HL-60/S4 treated with phorbol 12-myristate 13-acetate at 8.2 ng/mL for 4 days and 3 days (cell line): Measurements from ENCODE around the gene MGP.

Experiments used
- in situ Hi-C: fragments of 300-500 bp; cut with MboI; formaldehyde crosslinking; loops from 2 replicates; pipeline ENCODE4 v1.15.0; 2022; ENCODE audit warnings: low sequenced_read_pairs

Gene MGP

GRCh38 chr12:14868916-14869506, 16.6 kb downstream of the MGP start:
- in situ Hi-C loops = no loop called here

GRCh38 chr12:14860490-14860889, 25.2 kb downstream of the MGP start:
- in situ Hi-C loops = no loop called here

- in situ Hi-C loops = no loop called here
Observed at GRCh38 chr12:14858513-14858912, 27.1 kb downstream of the MGP start.

GRCh38 chr12:14854586-14855183, 31.0 kb downstream of the MGP start:
- in situ Hi-C loops = no loop called here

- in situ Hi-C loops = no loop called here
Observed at GRCh38 chr12:14853961-14854360, 31.7 kb downstream of the MGP start.

- in situ Hi-C loops = no loop called here
Observed at GRCh38 chr12:14852880-14853279, 32.8 kb downstream of the MGP start.

- in situ Hi-C loops = no loop called here
Observed at GRCh38 chr12:14850929-14851663, 34.6 kb downstream of the MGP start.

- in situ Hi-C loops = loop anchor here (10.0 kb wide), 1 partner anchor 155 kb away; no protein-coding TSS in a partner anchor
Observed at GRCh38 chr12:14849661-14850060, 36.0 kb downstream of the MGP start.

GRCh38 chr12:14846876-14847580, 38.6 kb downstream of the MGP start:
- in situ Hi-C loops = loop anchor here (10.0 kb wide), 1 partner anchor 158 kb away; no protein-coding TSS in a partner anchor

GRCh38 chr12:14846042-14846587, 39.5 kb downstream of the MGP start:
- in situ Hi-C loops = loop anchor here (10.0 kb wide), 1 partner anchor 159 kb away; no protein-coding TSS in a partner anchor

GRCh38 chr12:14845350-14845750, 40.3 kb downstream of the MGP start:
- in situ Hi-C loops = loop anchor here (10.0 kb wide), 1 partner anchor 159 kb away; no protein-coding TSS in a partner anchor

GRCh38 chr12:14844401-14844800, 41.3 kb downstream of the MGP start:
- in situ Hi-C loops = loop anchor here (10.0 kb wide), 1 partner anchor 160 kb away; no protein-coding TSS in a partner anchor

GRCh38 chr12:14843425-14843887, 42.2 kb downstream of the MGP start, which contains the start of gene ART4:
Gene ART4 (minus strand): TSS chr12:14843526. CDS start chr12:14843113, 413 bp downstream.
- in situ Hi-C loops = loop anchor here (10.0 kb wide), 1 partner anchor 161 kb away; no protein-coding TSS in a partner anchor

- in situ Hi-C loops = loop anchor here (10.0 kb wide), 1 partner anchor 162 kb away; no protein-coding TSS in a partner anchor
Observed at GRCh38 chr12:14842315-14842714, 43.3 kb downstream of the MGP start.

- in situ Hi-C loops = loop anchor here (10.0 kb wide), 1 partner anchor 163 kb away; no protein-coding TSS in a partner anchor
Observed at GRCh38 chr12:14841761-14842160, 43.9 kb downstream of the MGP start.

GRCh38 chr12:14840616-14841015, 45.0 kb downstream of the MGP start:
- in situ Hi-C loops = loop anchor here (10.0 kb wide), 1 partner anchor 164 kb away; no protein-coding TSS in a partner anchor

- in situ Hi-C loops = no loop called here
Observed at GRCh38 chr12:14839262-14839661, 46.4 kb downstream of the MGP start.

GRCh38 chr12:14836336-14837210, 49.1 kb downstream of the MGP start:
- in situ Hi-C loops = no loop called here

- in situ Hi-C loops = no loop called here
Observed at GRCh38 chr12:14834509-14834908, 51.1 kb downstream of the MGP start.
